K562 (cell line): ENCODE data around the gene PLTP. TPM values are rescaled to one million over a fixed set of nuclear protein-coding genes. Genes with fewer than 3 reads are reported as not detected.

Experiments used
- ATF2 ChIP-seq: sonication (generic); formaldehyde crosslinking; IDR thresholded peaks from 2 replicates; pipeline ENCODE4 v1.8.1; 2022; ENCODE audit warnings: missing genetic modification reagents
- E2F5 ChIP-seq: sonication (generic); formaldehyde crosslinking; IDR thresholded peaks from 2 replicates; pipeline ENCODE4 v1.8.0; 2022; ENCODE audit warnings: mild to moderate bottlenecking, missing genetic modification reagents
- E2F8 ChIP-seq: fragments of 450-650 bp; IDR thresholded peaks from 2 replicates; pipeline ENCODE4 v1.7.1; 2018; ENCODE audit warnings: mild to moderate bottlenecking, low read depth; ENCODE audit not compliant: partially characterized antibody
- GABPB2 ChIP-seq: fragments of 250-450 bp; sonication (Bioruptor Pico); conservative IDR thresholded peaks from 2 replicates; pipeline ENCODE4 v1.5.1; 2021; ENCODE audit warnings: mild to moderate bottlenecking
- HDAC1 ChIP-seq, 2 experiments: fragments of 450-650 bp; IDR thresholded peaks; 2 replicates each; pipeline ENCODE4 v1.6.1; 2016 to 2017; ENCODE audit warnings: inconsistent platforms in 1 of 2, mild to moderate bottlenecking in 1 of 2, moderate library complexity in 1 of 2
- HINFP ChIP-seq: fragments of 450-650 bp; conservative IDR thresholded peaks from 2 replicates; pipeline ENCODE4 v1.6.1; 2016; ENCODE audit warnings: missing genetic modification characterization, low read depth, mild to moderate bottlenecking, control low read depth, missing compliant biosample characterization
- IRF2 ChIP-seq: sonication (generic); formaldehyde crosslinking; IDR thresholded peaks from 2 replicates; pipeline ENCODE4 v1.8.1; 2022; ENCODE audit warnings: mild to moderate bottlenecking, missing genetic modification reagents
- KLF10 ChIP-seq: fragments of 250-450 bp; sonication (Bioruptor Pico); IDR thresholded peaks from 2 replicates; pipeline ENCODE4 v1.6.1; 2021; ENCODE audit warnings: matching md5 sums
- MAX ChIP-seq: sonication (generic); formaldehyde crosslinking; IDR thresholded peaks from 2 replicates; pipeline ENCODE4 v1.9.0; 2022; ENCODE audit warnings: mild to moderate bottlenecking, missing genetic modification reagents
- MBD2 ChIP-seq: sonication (generic); IDR thresholded peaks from 2 replicates; pipeline ENCODE4 v1.6.1; 2016; ENCODE audit warnings: low read depth, borderline replicate concordance
- NFIC ChIP-seq: fragments of 450-650 bp; IDR thresholded peaks from 2 replicates; pipeline ENCODE4 v1.6.1; 2017; ENCODE audit warnings: mild to moderate bottlenecking, inconsistent platforms
- NFIX ChIP-seq: fragments of 250-450 bp; sonication (Bioruptor Pico); IDR thresholded peaks from 2 replicates; pipeline ENCODE4 v1.4.0; 2020; ENCODE audit warnings: low read depth, mild to moderate bottlenecking, moderate library complexity
- PML ChIP-seq: IDR thresholded peaks from 2 replicates; pipeline ENCODE4 v1.6.1; 2012; ENCODE audit warnings: low read length, inconsistent platforms
- POLR2AphosphoS2 ChIP-seq: IDR thresholded peaks from 2 replicates; pipeline ENCODE4 v1.6.1; 2012; ENCODE audit warnings: low read length, improper control_type of control experiment
- RFX5 ChIP-seq: IDR thresholded peaks from 2 replicates; pipeline ENCODE4 v1.6.1; 2011; ENCODE audit warnings: low read depth, mild to moderate bottlenecking, improper control_type of control experiment, low read length
- SMARCB1 ChIP-seq: IDR thresholded peaks from 2 replicates; pipeline ENCODE4 v1.6.1; 2011; ENCODE audit warnings: improper control_type of control experiment, low read depth; ENCODE audit not compliant: insufficient read length
- SNRNP70 ChIP-seq: fragments of 200-400 bp; formaldehyde crosslinking; optimal IDR thresholded peaks from 2 replicates; pipeline ENCODE3; 2017; ENCODE audit warnings: low read depth, low read length
- SRSF9 ChIP-seq: fragments of 200-400 bp; formaldehyde crosslinking; IDR thresholded peaks from 2 replicates; pipeline ENCODE4 v1.6.1; 2017; ENCODE audit warnings: low read depth, low read length, borderline replicate concordance
- TAF1 ChIP-seq: IDR thresholded peaks from 2 replicates; pipeline ENCODE4 v1.6.1; 2011; ENCODE audit warnings: mild to moderate bottlenecking, low read length, moderate library complexity; ENCODE audit not compliant: insufficient read depth, control insufficient read depth, severe bottlenecking; ENCODE audit errors: extremely low read depth
- TRIM24 ChIP-seq, 2 experiments: fragments of 450-650 bp; IDR thresholded peaks; 2 replicates each; pipeline ENCODE4 v1.6.1; 2016
- ZNF23 ChIP-seq: fragments of 250-450 bp; sonication (Bioruptor Pico); IDR thresholded peaks from 2 replicates; pipeline ENCODE4 v1.4.0; 2020; ENCODE audit warnings: mild to moderate bottlenecking
- ZNF24 ChIP-seq: fragments of 450-650 bp; IDR thresholded peaks from 2 replicates; pipeline ENCODE4 v1.6.1; 2016
- polyA plus RNA-seq, 8 experiments: library from polyadenylated mRNA; depleted of rRNA in 4 of 8; stranded (reverse) in 5 of 8; unstranded in 3 of 8; fragments of >200 nt; fragmentation: Nextera tagmentation in 2 of 8; fragmentation: Illumina TruSeq in 1 of 8; extraction: Ambion mirVana in 2 of 8; extraction: Trizol in 1 of 8; gene quantifications; 2 replicates each; pipeline versions ENCODE4 v1.2.1 to v1.2.3, GENCODE V29; 2011 to 2014; ENCODE audit warnings: inconsistent platforms in 1 of 8, missing spikeins in 1 of 8
- total RNA-seq, 7 experiments: library from RNA; depleted of rRNA in 6 of 7; stranded (reverse); fragments of >200 nt in 6 of 7; fragmentation: Illumina TruSeq in 2 of 7; extraction: Trizol in 2 of 7; gene quantifications; 2 replicates each; pipeline versions ENCODE4 v1.2.1 to v1.2.3, GENCODE V29; 2011 to 2021; ENCODE audit warnings: low replicate concordance in 1 of 7

The PLTP gene
- total and polyA plus RNA-seq, 9 of the 15 experiments (the other 6 are each of a cell fraction or from before 2014, with no cell fraction given) = 2.8 to 29.3 (median 17.6) TPM

GRCh38 chr20:45910670-45911485 is 1.1 kb downstream of the PLTP start (continued):
- TF ChIP-seq SMARCB1 = no peak
- TF ChIP-seq MAX = no peak
- no peak for TF ChIP-seq KLF10 (CRISPR knock-in tag)
- TF ChIP-seq IRF2 (CRISPR knock-in tag) = no peak
- TF ChIP-seq HINFP = no peak
- TF ChIP-seq ATF2 = no peak
- TF ChIP-seq ZNF23 (CRISPR knock-in tag) = no peak
- no peak for TF ChIP-seq MBD2
- TF ChIP-seq TRIM24 (IDR thresholded peaks at IDR 0.05) = peak in 1 of 2 experiments; percentile 68; a peak in 2 of 4 replicates
- no peak for TF ChIP-seq SRSF9
- peak in 1 of 2 experiments; percentile 4; a peak in 1 of 4 replicates for TF ChIP-seq HDAC1 (IDR thresholded peaks at IDR 0.05)
- TF ChIP-seq E2F8 = no peak
- TF ChIP-seq POLR2AphosphoS2 = no peak
- TF ChIP-seq ZNF24 = no peak
- TF ChIP-seq SNRNP70 = no peak
- no peak for TF ChIP-seq RFX5
- TF ChIP-seq GABPB2 (CRISPR knock-in tag) = no peak
- no peak for TF ChIP-seq PML
- TF ChIP-seq NFIC = peak; percentile 41; the same call in 1 of the 2 replicates
- no peak for TF ChIP-seq E2F5
- no peak for TF ChIP-seq NFIX
- TF ChIP-seq TAF1 = peak; percentile 79
